HG03066 (cell line): ENCODE results near the gene ERBIN.
A peak's percentile ranks its signal among the peaks of the same experiment; 100 is the strongest.
"Not testable (repeated sequence)": the region's sequence is repeated elsewhere in the genome, so short reads cannot be mapped to it uniquely, and the experiment has no call there.

ENCODE experiments used
- ATAC-seq: cut with Tn5 transposase; IDR thresholded peaks from one replicate; pipeline ENCODE4 v1.9.1; 2021; ENCODE audit warnings: low read depth; ENCODE audit not compliant: unreplicated experiment

The ERBIN gene, protein sequence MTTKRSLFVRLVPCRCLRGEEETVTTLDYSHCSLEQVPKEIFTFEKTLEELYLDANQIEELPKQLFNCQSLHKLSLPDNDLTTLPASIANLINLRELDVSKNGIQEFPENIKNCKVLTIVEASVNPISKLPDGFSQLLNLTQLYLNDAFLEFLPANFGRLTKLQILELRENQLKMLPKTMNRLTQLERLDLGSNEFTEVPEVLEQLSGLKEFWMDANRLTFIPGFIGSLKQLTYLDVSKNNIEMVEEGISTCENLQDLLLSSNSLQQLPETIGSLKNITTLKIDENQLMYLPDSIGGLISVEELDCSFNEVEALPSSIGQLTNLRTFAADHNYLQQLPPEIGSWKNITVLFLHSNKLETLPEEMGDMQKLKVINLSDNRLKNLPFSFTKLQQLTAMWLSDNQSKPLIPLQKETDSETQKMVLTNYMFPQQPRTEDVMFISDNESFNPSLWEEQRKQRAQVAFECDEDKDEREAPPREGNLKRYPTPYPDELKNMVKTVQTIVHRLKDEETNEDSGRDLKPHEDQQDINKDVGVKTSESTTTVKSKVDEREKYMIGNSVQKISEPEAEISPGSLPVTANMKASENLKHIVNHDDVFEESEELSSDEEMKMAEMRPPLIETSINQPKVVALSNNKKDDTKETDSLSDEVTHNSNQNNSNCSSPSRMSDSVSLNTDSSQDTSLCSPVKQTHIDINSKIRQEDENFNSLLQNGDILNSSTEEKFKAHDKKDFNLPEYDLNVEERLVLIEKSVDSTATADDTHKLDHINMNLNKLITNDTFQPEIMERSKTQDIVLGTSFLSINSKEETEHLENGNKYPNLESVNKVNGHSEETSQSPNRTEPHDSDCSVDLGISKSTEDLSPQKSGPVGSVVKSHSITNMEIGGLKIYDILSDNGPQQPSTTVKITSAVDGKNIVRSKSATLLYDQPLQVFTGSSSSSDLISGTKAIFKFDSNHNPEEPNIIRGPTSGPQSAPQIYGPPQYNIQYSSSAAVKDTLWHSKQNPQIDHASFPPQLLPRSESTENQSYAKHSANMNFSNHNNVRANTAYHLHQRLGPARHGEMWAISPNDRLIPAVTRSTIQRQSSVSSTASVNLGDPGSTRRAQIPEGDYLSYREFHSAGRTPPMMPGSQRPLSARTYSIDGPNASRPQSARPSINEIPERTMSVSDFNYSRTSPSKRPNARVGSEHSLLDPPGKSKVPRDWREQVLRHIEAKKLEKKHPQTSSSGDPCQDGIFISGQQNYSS (N-terminal part only)

DNA sequence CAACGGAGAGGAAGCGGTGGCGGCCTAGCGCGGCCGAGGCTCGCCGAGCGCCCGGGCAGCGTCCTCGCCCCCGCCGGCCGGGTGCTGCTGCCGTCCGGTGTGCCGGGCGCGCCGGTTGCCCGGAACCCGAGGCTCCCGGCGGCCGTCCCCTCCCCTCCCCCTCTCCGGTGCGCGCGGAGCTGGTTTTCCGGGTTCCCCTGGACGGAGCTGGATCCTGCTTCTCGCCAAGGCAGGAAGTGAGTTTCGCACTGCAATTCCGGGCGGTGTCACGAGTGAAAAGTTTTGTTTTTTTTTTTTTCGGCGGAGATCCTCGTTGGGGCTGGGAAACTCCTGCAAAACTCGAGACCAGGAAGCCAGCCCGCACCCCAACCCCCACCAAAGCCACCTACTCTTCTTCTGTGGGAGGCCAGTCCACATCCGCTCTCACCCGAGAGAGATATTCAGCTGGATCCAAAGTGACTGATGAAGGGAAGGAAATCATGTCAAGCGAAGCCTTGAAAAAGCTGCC lies at the start of gene ERBIN:
Gene ERBIN, plus strand, starts transcription at position 300 of the 508 bp plus-strand sequence. CDS start 66,144 bp downstream, outside the sequence.
- ATAC-seq, result peak; percentile 25

GRCh38 chr5:65876970-65877369 lies 49.4 kb upstream of the ERBIN start:
- no peak for ATAC-seq

GRCh38 chr5:65879668-65880256 lies 46.6 kb upstream of the ERBIN start:
- not testable (repeated sequence) for ATAC-seq

DNA sequence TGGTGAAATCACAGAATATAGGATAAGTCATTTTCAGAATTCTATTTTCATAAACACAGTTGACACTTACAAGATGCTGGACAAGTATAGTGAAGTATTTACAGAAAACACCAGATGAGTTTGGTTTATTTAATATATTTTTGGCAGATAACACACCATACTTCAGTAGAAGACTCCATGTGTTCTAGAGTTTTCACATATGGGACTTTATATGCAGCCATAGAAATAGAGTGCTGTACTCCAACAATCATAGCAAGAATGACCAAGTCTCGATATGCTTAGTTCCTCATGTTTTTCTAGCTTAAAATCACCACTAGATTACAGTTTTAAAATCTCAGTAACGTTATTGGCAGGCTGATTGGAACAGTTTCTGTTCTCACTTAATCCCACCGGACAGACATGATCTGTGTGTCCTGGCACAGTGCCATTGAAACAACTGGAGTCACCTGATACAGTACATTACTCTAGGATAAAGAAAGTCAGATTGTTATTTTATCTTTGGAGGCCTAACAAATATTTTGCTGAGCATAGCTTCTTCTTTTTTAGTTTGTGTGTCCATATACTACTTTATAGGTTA lies 45.8 kb upstream of the ERBIN start:
- no peak for ATAC-seq

DNA sequence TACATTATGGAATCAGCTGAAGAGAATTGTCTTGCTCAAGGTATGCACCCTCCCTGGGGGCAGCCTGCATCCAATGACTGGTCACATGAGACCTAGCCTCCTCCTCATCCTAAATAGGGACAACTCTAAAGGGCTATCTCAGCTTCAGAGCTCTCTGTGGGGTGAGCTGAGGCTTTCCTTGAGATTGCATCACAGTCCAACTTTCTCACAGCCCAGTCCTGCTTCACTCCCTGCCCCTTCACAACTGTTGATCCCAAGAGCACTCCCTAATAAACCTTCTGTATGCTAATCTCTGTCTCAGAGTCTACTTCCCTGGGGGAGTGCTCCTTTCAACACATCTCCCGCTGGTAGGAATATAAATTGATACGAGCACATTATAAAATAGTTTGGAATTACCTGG lies 44.1 kb upstream of the ERBIN start:
- ATAC-seq, result no peak

DNA sequence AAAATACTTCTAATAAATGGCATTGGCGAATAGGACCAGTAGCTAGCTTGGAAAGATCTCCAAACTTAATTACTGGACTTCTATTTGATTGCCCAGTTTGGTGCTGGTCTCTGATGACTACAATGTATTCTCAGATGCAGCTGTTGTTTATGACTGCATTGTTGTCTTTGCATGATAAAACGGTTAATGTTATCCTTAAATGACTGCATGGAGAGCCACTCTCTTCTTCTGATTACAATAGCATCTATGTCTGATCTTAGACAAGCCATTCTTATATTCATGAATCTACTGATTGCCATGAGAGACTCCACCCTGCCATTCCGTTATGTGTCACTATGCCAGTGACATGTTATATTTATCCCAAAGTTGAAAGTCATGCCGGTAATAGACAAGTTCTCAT lies 42.9 kb upstream of the ERBIN start:
- no peak for ATAC-seq

DNA sequence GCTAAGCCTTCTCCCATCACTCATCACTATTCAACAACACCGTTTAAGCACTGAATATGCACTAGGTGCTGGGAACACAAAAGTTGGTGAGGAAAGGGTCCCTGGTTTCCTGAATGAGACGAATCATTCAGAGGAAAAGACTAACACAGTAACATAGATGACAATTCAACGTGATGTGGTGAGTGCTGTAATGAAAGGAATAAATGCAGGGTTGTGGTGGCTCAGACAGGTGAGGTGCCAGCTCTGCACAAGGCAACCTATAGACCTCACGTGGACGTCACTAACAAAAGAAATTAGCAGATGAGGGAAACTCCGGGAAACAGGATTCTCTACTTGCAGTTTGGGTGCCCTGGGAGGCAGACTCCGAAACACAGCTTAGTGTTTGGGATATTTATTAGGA lies 40.0 kb upstream of the ERBIN start:
- no peak for ATAC-seq

- not testable (repeated sequence) for ATAC-seq
These were observed 34.4 kb upstream of the ERBIN start for GRCh38 chr5:65892024-65892423.

DNA sequence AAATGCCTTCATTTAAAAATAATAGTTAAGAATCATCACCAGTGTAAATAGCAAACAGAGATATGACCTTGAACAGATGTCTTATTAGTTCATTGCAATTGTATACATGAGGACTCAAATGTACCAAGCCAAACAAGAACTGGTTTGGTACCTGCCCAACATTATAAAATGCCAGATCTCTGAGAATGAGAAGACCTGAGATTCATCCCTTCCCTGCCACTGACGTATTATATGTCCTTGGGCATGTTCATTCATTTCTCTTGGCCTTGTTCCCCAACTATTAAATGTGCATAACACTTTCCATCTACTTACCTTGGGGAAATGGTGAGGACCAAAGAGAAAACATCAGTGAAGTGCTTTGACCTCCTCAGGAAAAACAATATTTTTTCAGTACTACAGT lies 33.6 kb upstream of the ERBIN start:
- no peak for ATAC-seq

GRCh38 chr5:65893749-65894430 lies 32.5 kb upstream of the ERBIN start:
- ATAC-seq, result no peak

DNA sequence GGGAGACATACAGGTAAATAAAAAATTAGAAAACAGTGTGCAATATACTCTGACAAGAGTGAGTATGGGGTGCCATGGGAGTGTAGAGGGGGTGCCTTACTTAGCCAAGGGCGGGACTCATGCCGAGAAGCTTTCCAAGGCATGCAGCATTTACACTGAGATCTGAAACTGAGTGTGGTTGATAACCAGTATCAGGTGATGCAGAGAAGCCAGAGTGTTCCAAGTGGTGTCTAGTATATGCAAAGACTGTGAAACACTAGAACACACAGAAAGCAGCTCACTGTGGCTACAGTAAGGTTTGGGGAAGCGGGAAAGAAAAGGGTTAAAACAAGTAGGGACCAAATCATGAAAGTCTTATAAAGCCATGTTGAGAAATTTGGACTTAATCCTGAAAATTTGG lies 30.5 kb upstream of the ERBIN start:
- no peak for ATAC-seq

- ATAC-seq, result no peak
These were observed 25.6 kb upstream of the ERBIN start for GRCh38 chr5:65900746-65901145.

DNA sequence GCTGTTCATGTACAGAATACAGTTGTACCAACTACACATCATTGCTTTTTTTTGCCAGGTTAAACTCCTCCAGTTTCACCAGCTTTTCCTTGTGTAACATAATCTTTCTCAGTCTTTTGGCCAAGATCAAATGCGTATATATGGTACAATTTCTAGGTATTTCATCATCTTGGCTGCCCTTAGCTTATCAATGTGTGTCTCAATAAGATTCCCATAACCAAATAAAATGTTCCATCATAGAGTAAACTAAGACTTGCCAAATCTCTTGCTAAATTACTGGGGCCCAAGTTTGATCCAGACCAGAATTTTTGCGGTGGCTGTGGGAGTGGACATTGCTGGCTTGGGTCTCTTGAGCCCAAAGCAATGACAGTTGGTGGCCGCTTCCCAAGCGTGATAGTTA lies 24.3 kb upstream of the ERBIN start:
- no peak for ATAC-seq

- no peak for ATAC-seq
These were observed 22.8 kb upstream of the ERBIN start for GRCh38 chr5:65903581-65903980.

DNA sequence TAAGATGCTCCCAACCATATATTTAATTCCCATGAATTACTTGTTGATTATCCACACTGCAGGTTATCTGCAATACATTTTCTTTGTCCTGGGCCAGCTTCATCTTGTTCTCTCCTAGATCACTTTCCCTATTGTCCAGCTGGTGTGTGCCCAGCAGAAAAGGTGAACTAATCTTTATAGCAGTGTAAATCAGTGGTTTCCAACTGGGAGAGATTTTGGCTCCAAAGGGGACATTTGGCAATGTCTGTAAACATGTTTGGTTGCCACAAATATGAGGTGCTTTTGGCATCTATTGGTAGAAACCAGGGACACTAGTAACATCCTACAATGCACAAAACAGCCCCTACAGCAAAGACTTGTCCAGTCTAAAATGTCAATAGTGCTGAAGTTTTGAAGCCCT lies 20.1 kb upstream of the ERBIN start:
- ATAC-seq, result no peak

GRCh38 chr5:65907135-65907534 lies 19.2 kb upstream of the ERBIN start:
- ATAC-seq, result no peak

DNA sequence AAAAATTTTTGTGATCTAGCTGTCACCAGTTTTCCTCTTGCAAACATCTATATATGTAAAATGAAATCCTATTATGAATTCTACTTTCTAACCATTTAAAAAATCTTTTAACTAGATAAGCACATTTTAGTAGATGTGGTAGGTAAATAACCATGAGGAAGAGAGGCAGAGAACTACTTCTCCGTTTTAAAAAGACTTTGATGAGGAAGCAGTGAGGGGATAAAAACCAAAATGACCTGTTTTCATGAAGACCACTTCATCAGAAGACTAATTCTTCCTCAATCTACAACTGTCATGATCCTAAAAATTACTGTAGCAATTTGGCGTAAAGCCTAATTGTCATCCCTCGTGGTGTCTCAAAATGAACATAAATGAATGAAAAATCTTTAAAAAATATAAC lies 15.7 kb upstream of the ERBIN start:
- ATAC-seq, result no peak

DNA sequence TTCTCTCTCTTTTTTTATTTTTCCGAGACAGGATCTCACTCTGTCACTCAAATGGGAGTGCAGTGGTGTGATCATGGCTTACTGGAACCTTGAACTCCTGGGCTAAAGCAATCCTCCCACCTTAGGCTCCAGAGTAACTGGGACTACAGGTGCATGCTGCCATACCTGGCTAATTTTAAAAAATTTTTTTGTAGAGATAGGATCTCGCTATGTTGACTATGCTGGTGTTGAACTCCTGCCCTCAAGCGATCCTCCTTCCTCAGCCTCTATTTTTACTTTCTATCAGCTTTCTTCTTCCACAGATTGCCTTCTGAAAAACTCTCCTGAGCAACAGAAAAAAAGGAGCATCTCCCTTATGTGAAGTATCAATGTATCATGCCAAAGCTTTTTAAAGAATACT lies 14.1 kb upstream of the ERBIN start:
- no peak for ATAC-seq

DNA sequence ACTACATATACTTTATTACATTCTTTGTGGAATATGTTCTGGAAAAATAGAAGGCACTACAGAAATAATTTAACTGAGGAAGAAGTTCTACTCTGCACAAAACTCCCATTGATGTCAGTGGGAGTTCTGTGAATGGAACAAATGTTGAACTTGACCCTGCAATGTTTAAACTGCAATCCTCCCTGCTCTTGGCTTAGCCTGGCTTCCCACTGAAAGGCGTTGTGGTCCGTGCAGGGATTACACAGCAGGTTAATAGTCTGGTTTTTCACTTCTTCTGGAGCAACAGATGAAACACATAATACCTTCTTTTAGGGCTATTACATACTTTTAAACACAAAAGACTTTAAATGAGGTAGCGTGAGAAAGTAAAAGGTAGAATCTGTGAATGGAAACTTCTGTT lies 12.9 kb upstream of the ERBIN start:
- no peak for ATAC-seq
